ENCODE measurements around the gene PSD2.

PSD2 gene

DNA sequence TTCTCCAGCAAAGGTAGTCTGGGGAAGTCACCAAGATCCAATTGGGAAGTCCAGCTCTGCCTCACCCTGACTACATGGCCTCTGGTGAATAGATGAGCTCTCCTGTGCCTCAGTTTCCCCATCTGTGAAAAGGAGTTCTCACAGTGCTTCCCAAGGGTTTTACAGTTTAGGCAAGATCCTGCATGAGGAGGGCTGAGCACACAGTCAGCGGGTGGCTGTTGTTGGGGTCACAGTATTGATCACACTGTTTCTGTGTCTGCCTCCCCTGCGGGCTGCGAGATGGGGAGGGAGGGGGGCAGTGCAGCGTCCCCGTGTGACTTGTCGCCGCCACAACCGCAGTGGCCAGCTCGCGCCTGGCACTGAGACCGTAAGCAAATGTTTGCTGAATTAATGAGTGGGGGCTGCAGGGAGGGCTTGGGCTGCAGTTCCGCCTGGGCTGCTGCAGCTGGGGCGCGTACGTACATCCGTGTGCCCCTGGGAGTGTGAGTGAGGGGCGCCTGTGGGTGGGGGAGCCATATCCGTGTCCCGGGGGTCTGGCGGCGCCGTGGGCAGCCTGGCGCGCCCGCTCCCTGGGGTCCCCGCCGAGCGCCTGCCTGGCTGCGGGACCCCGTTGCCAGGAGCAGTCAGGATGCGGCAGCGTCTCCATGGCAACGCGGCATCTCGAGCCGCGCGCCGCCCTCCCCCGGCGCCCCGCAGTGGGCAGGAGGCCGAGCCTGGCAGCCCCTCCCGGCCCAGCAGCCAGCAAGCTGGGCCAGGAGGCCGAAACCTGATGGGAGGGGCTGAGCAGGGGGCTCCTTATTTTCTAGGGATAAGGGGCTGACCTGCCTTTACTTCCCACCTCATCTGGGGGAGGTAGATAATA, 31.4 kb upstream of the PSD2 start:
- peak in 1 of 5 donors; percentile 27 for DNase-seq

- no peak for DNase-seq
Observed at GRCh38 chr5:139764886-139765408, 30.7 kb upstream of the PSD2 start.

DNA sequence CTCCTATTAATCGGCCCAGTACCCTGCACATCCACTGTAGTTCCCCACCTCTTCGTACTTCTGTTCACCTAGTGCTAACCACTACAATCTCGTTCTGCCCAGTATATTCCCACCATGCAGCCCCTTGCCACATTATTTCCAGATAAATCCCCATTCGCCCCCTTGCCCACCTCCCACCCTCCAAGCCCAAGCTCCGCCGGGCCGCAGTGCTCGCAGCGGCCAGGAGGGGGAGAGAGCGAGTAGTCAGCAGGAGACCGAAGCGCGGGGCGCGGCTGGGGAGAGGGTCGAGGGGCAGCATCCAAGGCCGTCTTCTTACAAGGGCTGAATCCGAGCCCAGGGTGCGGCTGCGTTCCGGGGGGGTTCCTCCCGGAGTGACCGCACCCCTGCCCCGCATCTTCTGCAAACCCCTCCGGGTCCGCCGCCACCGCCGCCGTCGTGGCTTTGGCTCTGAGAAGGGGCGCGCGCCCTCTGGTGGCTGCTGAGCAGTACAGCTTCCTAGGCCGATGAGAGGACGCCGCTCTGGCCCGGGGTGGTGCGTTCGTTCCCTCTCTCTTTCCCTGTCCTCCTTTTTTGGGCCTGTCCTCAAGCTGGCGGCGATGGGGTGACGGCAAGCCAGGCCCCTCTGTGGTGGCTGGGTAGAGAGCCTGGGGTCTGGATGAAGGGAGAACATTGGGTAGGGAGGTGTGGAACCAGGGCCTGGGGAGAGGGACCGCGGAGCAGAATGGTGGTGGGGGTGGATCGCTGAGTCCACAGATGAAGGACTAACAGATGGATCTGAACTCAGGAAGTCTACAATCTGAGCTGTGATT, 30.0 kb upstream of the PSD2 start:
- peak; percentile 58 to 77 (median 76) for DNase-seq

DNA sequence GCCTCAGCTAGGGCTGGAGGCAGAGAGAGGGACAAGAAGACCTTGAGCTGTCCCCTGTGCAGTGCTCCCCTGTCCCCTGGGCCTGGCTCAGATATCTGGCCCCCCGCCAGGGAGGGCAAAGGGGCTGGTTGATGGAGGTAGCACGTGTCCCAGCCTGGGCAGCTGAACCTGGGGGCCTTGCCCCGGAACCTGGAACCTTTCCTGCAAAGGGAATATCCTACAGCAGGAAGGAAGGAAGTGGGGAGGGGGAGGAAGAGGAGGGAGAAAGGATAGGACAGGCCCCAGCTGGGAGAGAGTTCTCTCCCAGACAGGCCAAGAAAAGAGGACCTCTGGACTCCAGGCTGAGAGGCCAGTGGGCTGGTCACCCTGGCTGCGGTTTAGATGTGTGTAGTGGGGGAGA, 27.6 kb upstream of the PSD2 start:
- no peak for DNase-seq

- no peak for DNase-seq
Observed at GRCh38 chr5:139768807-139769465, 26.7 kb upstream of the PSD2 start.

- DNase-seq: no peak
Observed at GRCh38 chr5:139769477-139769876, 26.1 kb upstream of the PSD2 start.

DNA sequence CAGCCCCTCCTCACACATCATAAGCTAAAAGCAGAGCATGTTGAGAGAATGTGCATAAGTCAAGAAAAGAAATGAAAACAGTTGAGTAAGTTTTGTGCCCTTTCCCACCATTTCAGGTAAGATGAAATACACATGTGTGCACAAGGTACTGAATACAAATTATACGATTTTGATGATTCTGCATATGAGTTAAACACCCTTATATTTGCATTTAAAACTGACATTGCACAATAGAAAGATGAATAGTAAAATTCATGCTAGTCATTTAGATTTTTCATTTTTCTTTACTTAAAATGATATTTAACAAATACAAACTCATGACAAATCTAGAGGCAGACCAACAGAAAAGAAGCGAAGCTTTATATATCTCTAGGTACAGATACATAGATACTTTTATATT, 24.9 kb upstream of the PSD2 start:
- DNase-seq: no peak

GRCh38 chr5:139772089-139772791, 23.4 kb upstream of the PSD2 start:
- no peak for DNase-seq

GRCh38 chr5:139772927-139773690, 22.5 kb upstream of the PSD2 start:
- DNase-seq: no peak

- DNase-seq: peak; percentile 40 to 70 (median 59)
Observed at GRCh38 chr5:139774980-139775661, 20.5 kb upstream of the PSD2 start.

DNA sequence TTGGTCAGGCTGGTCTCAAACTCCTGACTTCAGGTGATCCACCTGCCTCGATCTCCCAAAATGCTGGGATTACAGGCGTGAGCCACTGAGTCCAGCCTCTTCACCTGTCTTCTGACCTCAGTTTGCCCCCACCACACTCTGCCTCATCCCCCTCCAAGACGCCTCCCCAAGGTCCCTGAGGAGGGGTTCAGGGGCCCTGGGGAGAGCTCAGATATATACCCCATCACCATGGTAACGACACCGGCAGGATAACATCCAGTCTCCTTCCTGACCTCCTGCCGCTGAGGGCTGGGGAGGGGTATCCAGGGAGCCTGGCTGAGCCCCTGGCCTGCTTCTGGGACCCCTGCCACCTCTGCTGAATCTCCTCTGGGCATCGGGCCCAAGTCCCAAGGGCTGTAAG, 19.7 kb upstream of the PSD2 start:
- DNase-seq: no peak

DNA sequence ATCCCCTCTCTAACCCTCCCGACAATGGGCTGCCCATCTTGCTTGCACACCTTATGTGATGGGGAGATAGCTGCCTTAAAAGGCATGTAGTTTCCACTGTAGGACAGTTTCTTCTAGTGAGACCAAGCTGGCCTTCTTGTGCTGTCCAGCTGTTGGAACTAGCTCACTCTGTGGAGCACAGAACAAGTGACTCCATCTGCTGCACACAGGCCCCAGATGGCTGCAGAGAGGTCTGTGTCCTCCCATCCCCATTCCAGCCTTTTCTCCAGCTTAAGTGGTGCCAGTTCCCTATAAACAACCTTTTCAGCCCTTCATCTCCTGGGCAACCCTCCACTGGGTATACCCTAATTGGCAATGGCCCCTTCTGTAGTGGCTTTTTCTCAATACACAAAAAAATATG, 18.7 kb upstream of the PSD2 start:
- DNase-seq: no peak

GRCh38 chr5:139783436-139783965, 12.1 kb upstream of the PSD2 start:
- DNase-seq: no peak

GRCh38 chr5:139784488-139784887, 11.1 kb upstream of the PSD2 start:
- no peak for DNase-seq

DNA sequence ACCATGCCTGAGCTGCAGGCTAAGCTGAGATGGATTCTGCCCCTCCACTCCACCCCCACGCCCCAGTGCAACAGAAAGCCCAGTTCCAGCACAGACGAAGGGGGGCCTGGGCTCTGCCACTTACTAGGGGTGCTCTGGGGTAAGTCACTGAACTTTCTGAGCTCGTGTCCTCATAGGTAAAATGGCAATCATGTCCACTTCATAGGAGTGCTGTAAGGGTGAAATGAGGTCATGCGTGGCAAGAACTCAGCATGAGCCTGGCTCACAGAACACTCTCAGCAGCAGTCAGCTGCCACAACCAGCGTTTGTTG, 8.4 kb upstream of the PSD2 start:
- no peak for DNase-seq

DNA sequence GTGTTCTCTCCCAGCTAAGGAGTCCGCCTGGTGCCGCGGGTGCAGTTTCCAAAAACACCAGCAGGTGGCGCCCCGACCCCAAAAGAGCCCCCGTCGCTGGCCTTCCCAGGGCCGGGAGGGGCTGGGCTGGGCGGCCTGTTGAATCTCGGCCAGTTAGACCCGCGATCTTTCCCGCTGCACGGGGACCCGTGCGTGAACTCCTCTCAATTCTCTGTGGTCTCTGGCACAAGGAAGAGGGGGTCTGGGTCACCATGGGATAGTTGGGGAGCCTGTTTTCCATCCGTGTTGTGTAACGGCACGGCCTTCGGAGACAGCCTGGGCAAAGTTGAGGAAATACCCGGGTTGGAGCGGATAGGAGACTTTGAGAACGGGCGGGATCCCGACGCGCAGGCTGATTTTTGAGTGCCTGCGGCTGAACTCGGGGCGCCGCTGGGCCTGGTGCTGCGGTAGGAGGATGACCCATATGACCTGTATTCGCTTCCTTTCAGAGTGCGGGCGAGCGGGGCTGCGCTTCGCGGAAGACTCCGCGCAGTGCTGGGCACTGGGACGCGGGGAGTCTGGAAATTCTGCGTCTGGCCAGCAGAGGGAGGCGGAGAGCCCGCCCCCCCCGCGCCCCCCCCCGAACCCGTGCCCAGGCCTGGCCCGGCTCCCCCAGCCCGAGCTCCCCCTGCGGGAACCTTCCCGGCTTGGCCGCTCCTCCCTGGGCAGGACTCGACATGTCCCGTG, 7.9 kb upstream of the PSD2 start:
- peak; percentile 48 to 79 (median 67) for DNase-seq

DNA sequence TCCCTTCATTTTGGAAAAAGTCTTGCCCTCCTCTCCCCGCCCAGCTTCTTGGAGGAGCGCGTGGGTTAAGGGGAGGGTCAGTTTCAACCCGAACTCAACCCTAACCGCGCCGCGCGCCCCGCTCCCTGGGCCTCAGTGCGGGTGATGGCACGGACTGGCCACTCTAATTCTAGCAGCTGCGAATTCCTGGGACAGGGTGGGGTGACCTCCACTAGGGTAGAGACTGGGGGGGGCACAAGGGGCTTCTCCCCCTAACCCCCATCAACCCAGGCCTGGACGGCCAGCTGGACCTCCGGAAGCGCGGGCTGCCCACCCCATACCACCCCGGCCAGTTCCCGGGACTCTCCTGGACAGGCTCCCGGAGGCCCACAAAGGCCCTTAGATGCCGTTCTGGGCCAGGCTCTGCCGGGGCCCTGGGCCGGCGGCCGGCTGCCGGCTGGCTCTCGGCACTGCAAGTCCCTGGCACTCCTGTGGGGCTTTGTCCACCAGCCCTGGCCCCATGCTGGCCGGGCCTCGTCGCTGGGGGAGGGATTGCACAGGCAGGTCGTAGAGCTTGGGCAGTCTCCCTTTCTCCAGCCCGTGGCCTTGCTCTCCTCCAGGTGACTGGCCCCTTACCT, 7.2 kb upstream of the PSD2 start:
- DNase-seq: no peak

- DNase-seq: no peak
Observed at GRCh38 chr5:139789116-139789844, 6.3 kb upstream of the PSD2 start.

DNA sequence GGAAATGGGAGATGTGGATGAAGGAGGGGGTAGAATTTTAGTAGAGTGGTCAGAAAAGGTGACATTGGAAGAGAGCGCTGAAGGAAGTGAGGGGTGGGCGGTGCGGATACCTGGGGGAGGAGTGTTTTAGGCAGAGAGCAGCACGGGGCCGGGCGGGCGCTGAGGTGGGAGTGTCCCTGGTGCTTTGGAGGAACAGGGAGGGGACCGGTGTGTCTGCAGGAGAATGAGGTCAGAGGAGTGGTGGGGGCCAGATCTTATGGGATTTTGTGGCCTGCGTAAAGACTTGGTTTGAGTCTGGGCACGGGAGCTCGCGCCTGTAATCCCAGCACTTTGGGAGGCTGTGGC, 5.8 kb upstream of the PSD2 start:
- DNase-seq: no peak
